Heart left ventricle (tissue), 16 donors: ENCODE results near the gene GADD45B. TPM values are rescaled to one million over a fixed set of nuclear protein-coding genes. Genes with fewer than 3 reads are reported as not detected.
A peak's percentile ranks its signal among the peaks of the same experiment; 100 is the strongest.

Source experiments
- ATAC-seq, 4 donors: fragments of 200-7000 bp; cut with Tn5 transposase; one replicate each; pipeline ENCODE4 v1.9.1; 2020 to 2022; ENCODE audit warnings: moderate library complexity in 4 of 4, mild to moderate bottlenecking in 3 of 4, moderate number of reproducible peaks in 1 of 4
- DNase-seq, 5 donors: peaks; one replicate each; pipeline ENCODE4 v3.0.0-alpha.2; 2020
- H3K27ac ChIP-seq, 12 donors: fragments of 200-600 bp; sonication (generic) in 4 of 12; one replicate each; pipeline versions ENCODE4 v1.5.0 to v1.8.0; 2016 to 2022; ENCODE audit warnings: mild to moderate bottlenecking in 2 of 12
- H3K27me3 ChIP-seq, 9 donors: fragments of 200-600 bp; sonication (generic) in 2 of 9; one replicate each; pipeline versions ENCODE4 v1.5.1 to v1.8.0; 2016 to 2022; ENCODE audit warnings: mild to moderate bottlenecking in 3 of 9
- H3K36me3 ChIP-seq, 9 donors: fragments of 200-600 bp; sonication (generic) in 2 of 9; one replicate each; pipeline versions ENCODE4 v1.5.0 to v1.8.0; 2018 to 2022; ENCODE audit warnings: mild to moderate bottlenecking in 2 of 9
- H3K4me1 ChIP-seq, 12 donors: fragments of 200-600 bp; sonication (generic) in 4 of 12; one replicate each; pipeline versions ENCODE4 v1.5.0 to v1.8.0; 2016 to 2022; ENCODE audit warnings: mild to moderate bottlenecking in 3 of 12
- H3K4me3 ChIP-seq, 12 donors: fragments of 200-600 bp; sonication (generic) in 4 of 12; one replicate each; pipeline versions ENCODE4 v1.5.0 to v1.8.0; 2017 to 2022; ENCODE audit warnings: mild to moderate bottlenecking in 9 of 12, moderate library complexity in 4 of 12
- H3K9me3 ChIP-seq, 12 donors: fragments of 200-600 bp; sonication (generic) in 4 of 12; one replicate each; pipeline versions ENCODE4 v1.5.0 to v1.8.0; 2016 to 2022; ENCODE audit warnings: mild to moderate bottlenecking in 1 of 12
- CTCF ChIP-seq, 12 donors: fragments of 200-600 bp; sonication (generic) in 4 of 12; IDR thresholded peaks; one replicate each; pipeline versions ENCODE4 v1.5.0 to v1.8.0; 2018 to 2022; ENCODE audit warnings: antibody characterized with exemption in 12 of 12, mild to moderate bottlenecking in 5 of 12
- POLR2A ChIP-seq, 2 donors: fragments of 450-650 bp; IDR thresholded peaks; one replicate each; pipeline ENCODE4 v1.6.1; 2017; ENCODE audit warnings: antibody characterized with exemption in 2 of 2, mild to moderate bottlenecking in 2 of 2, moderate library complexity in 2 of 2
- WGBS, 4 donors: extraction: QIAGEN DNeasy Blood & Tissue Kit in 2 of 4; methylation state at CpG; one replicate each; pipeline versions ENCODE4 v1.1.5 to v1.1.7; 2013 to 2018; 5-methylcytosine and 5-hydroxymethylcytosine counted together
- intact Hi-C, 10 donors: fragments of 100-400 bp; cut with DNase I; formaldehyde crosslinking; loops; one replicate each; pipeline versions ENCODE4 v1.11.1 to v1.14.2; 2022
- polyA plus RNA-seq, 2 donors: library from polyadenylated mRNA; stranded (reverse); fragments of 200-250 nt; gene quantifications; one replicate each; pipeline ENCODE4 v1.2.3, GENCODE V29; 2013
- total RNA-seq, 9 donors: library from RNA; depleted of rRNA in 2 of 9; stranded (reverse); fragments of >200 nt in 2 of 9; fragmentation: NEBNext Ultra II Directional in 3 of 9; extraction: Animal tissue kit (Norgen Biotek cat#: 25700) in 3 of 9; gene quantifications; one replicate each; pipeline versions ENCODE4 v1.1.0 to v1.2.4, GENCODE V29; 2016 to 2023
- donor health status: ischemic (EF 13 %, LVEDD 7.1; RV severe dilation, severe dysfunction).
- donor health status: healthy with polysubstance abuse.
- donor health status: DM: no; HTN: yes; CAD: no.
- donor health status: DM: no; HTN: no; CAD: no.
- donor health status: ischemic (EF 25% LVEDD 6.9; RV normal size, moderate dysfunction).
- donor health status: ischemic (EF 25% LVEDD 5.7; RV mildly dilated, moderate dysfunction).
- donor health status: healthy.
- donor health status: DM: yes; HTN: yes; CAD: no.
- donor health status: ischemic (EF 35%, LVEDD 5.7; RV mildly dilated, moderate dysfunction).
- donor health status: nonischemic (EF 11% LVEDD 7.7; RV severe dilation, severe dysfunction).
- donor health status: DM: yes; HTN: yes; CAD: no.
- donor health status: PGD.
- donor health status: ischemic (EF 29% LVEDD 5.4; RV normal size, mild dysfunction).
- donor health status: nonischemic (EF 23%, LVEDD 6.1; RV moderate dilation, normal function).

The GADD45B gene
- total and polyA plus RNA-seq, 11 donors = 20.3 to 155 (median 47.3) TPM

- no peaks in the 10 kb centered on the region for H3K27me3 ChIP-seq
- 94 to 97% (median 96%) methylated on average over 7 to 18 of the region's 18 CpGs for WGBS, 4 donors
- no peak overlapping the region for H3K27ac ChIP-seq
- H3K9me3 ChIP-seq = no peaks in the 10 kb centered on the region
- peaks cover 0 to 11% (median 0%) of the 10 kb centered on the region in 9 donors for H3K36me3 ChIP-seq
- peaks cover 0 to 14% (median 8%) of the 10 kb centered on the region in 12 donors for H3K4me1 ChIP-seq
- no peak for DNase-seq
- no peak overlapping the region for H3K4me3 ChIP-seq
- intact Hi-C loops = no loop called here
- no peak for ATAC-seq
- no peak for TF ChIP-seq POLR2A (IDR thresholded peaks at IDR 0.05)
- TF ChIP-seq CTCF (IDR thresholded peaks at IDR 0.05) = no peak
Measured at GRCh38 chr19:2451741-2452140, 24.2 kb upstream of the GADD45B start.

- 87 to 94% (median 93%) methylated on average over 16 to 19 of the region's 19 CpGs for WGBS, 4 donors
- intact Hi-C loops = no loop called here
- Histone ChIP-seq H3K27ac (no peak overlapping the region), H3K4me3 (no peak overlapping the region), H3K36me3 (peaks cover 0 to 11% (median 0%) of the 10 kb centered on the region in 9 donors), H3K27me3 (no peaks in the 10 kb centered on the region), H3K9me3 (no peaks in the 10 kb centered on the region), H3K4me1 (peaks cover 0 to 21% (median 11%) of the 10 kb centered on the region in 12 donors)
- DNase-seq (peak in 1 of 5 donors; percentile 59), ATAC-seq (no peak)
- no peak for TF ChIP-seq CTCF (IDR thresholded peaks at IDR 0.05)
- TF ChIP-seq POLR2A (IDR thresholded peaks at IDR 0.05) = no peak
Measured at GRCh38 chr19:2453431-2454025, 22.4 kb upstream of the GADD45B start.

- peaks cover 0 to 6% (median 0%) of the 10 kb centered on the region in 9 donors for H3K36me3 ChIP-seq
- DNase-seq = no peak
- intact Hi-C loops = no loop called here
- no peak for ATAC-seq
- H3K27ac ChIP-seq = no peak overlapping the region
- H3K27me3 ChIP-seq = no peaks in the 10 kb centered on the region
- H3K9me3 ChIP-seq = no peaks in the 10 kb centered on the region
- TF ChIP-seq POLR2A (IDR thresholded peaks at IDR 0.05) (no peak), CTCF (IDR thresholded peaks at IDR 0.05) (no peak)
- H3K4me3 ChIP-seq = no peak overlapping the region
- 92 to 95% (median 93%) methylated on average over 13 to 19 of the region's 19 CpGs for WGBS, 4 donors
- H3K4me1 ChIP-seq = peaks cover 0 to 21% (median 11%) of the 10 kb centered on the region in 12 donors
Measured at GRCh38 chr19:2454199-2454961, 21.5 kb upstream of the GADD45B start.
